ENCODE measurements around the gene ELF1. TPM values are rescaled to one million over a fixed set of nuclear protein-coding genes. Genes with fewer than 3 reads are reported as not detected.

ELF1 gene
- total and polyA plus RNA-seq, 2 of the 8 experiments (the other 6 are each of a cell fraction or from before 2014, with no cell fraction given) = 5.6 to 18.2 TPM

DNA sequence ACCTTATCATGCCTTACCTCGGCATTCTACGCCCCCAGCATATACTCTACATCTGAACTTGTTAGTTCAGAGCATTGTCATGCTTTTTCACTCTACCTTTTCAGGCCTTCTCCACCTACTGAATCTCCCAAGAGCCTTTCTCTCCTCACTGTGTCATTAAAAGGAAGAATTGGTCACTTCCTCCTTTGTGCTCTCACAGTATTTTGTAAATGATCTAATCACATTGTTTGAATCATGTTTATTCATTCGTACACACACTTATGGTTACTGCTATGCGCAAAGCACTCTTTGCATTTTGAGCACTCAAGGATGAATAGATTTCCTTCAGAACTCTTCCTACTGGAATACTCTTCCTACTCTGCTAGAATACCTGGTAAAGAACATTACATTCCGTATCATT is 15.8 kb upstream of the ELF1 start:
- DNase-seq (ENCODE audit: low read depth in 1 of 2, low spot score in 2 of 2) = no peak
- Histone ChIP-seq H3K79me1 (ENCODE audit: low read depth, low read length) (no peaks in the 10 kb centered on the region), H3K27me3 (replicated peaks in 1 of 4; ENCODE audit: control insufficient read depth in 3 of 4, extremely low read depth in 1 of 4, insufficient read depth in 3 of 4, low read length in 3 of 4) (no peaks in the 10 kb centered on the region), H3K36me3 (ENCODE audit: control insufficient read depth in 2 of 4, insufficient read depth in 4 of 4, low read length in 3 of 4) (no peaks in the 10 kb centered on the region), H2BK5ac (ENCODE audit: low read depth, low read length) (no peak overlapping the region), H3K9ac (replicated peaks in 1 of 4; ENCODE audit: extremely low read depth in 1 of 4, low read depth in 3 of 4, low read length in 3 of 4) (no peak overlapping the region), H2BK20ac (ENCODE audit: low read length) (no peak overlapping the region), H2BK15ac (ENCODE audit: low read length) (no peak overlapping the region), H3K27ac (ENCODE audit: low read depth, low read length) (no peak overlapping the region), H4K5ac (ENCODE audit: insufficient read length, low read depth, low read length) (no peak overlapping the region), H3K4me2 (ENCODE audit: insufficient read depth in 1 of 2, low read depth in 2 of 2, low read length in 2 of 2) (no peak overlapping the region), H3K9me3 (ENCODE audit: insufficient read depth in 2 of 2, low read depth in 1 of 2, low read length in 1 of 2) (no peaks in the 10 kb centered on the region), H4K91ac (replicated peaks; ENCODE audit: insufficient read length, low read length) (no peak overlapping the region), H4K8ac (ENCODE audit: extremely low read depth, insufficient read depth, low read length) (no peak overlapping the region), H3K4me3 (ENCODE audit: extremely low read depth in 1 of 4, insufficient read depth in 2 of 4, low read depth in 3 of 4, low read length in 4 of 4) (no peak overlapping the region), H3K18ac (ENCODE audit: extremely low read depth, low read length) (no peak overlapping the region), H2AK5ac (ENCODE audit: low read depth, low read length) (no peak overlapping the region), H3K23ac (ENCODE audit: insufficient read length) (no peak overlapping the region), H3K23me2 (ENCODE audit: low read depth, low read length) (no peaks in the 10 kb centered on the region), H2AFZ (ENCODE audit: low read length) (no peak overlapping the region), H3K4ac (replicated peaks; ENCODE audit: insufficient read length, low read depth, low read length) (no peak overlapping the region), H2BK120ac (replicated peaks; ENCODE audit: low read depth, low read length) (no peak overlapping the region), H3K4me1 (replicated peaks in 1 of 4; ENCODE audit: control insufficient read depth in 3 of 4, insufficient read depth in 4 of 4, low read length in 3 of 4) (peaks cover 0 to 5% (median 0%) of the 10 kb centered on the region in 4 experiments; a peak in 1 of 7 replicates), H3K79me2 (ENCODE audit: control insufficient read depth in 1 of 2, insufficient read depth in 2 of 2, low read length in 2 of 2) (peaks cover 0 to 3% of the 10 kb centered on the region in 2 experiments; a peak in 1 of 4 replicates), H3K14ac (ENCODE audit: insufficient read length) (no peak overlapping the region), H3K56ac (replicated peaks; ENCODE audit: insufficient read length, low read depth, low read length) (no peak overlapping the region), H4K20me1 (replicated peaks in 1 of 2; ENCODE audit: control insufficient read depth in 1 of 2, insufficient read depth in 2 of 2, low read length in 2 of 2) (no peaks in the 10 kb centered on the region), H2BK12ac (ENCODE audit: low read depth, low read length) (no peak overlapping the region)
- ChIA-PET POLR2A (ENCODE audit: partially characterized antibody) (no interaction called here), CTCF (ENCODE audit: partially characterized antibody) (no interaction called here)
- FAIRE-seq = no peak
- WGBS, 2 experiments (ENCODE audit: extremely low coverage in 1 of 2, insufficient coverage in 1 of 2, insufficient read length in 1 of 2, insufficient replicate concordance in 2 of 2, low coverage in 1 of 2, low lambda C conversion rate in 2 of 2, missing lambda C conversion rate in 1 of 2) = 93% methylated on average over 5 of the region's 5 CpGs; no CpG with 5 or more reads in 1 of the 2 experiments
- TF ChIP-seq BACH1 (IDR thresholded peaks at IDR 0.05; ENCODE audit: low read length) (no peak), POLR2A (IDR thresholded peaks at IDR 0.05; ENCODE audit: control extremely low read depth in 1 of 2, low read depth in 2 of 2, low read length in 2 of 2) (no peak), SP2 (IDR thresholded peaks at IDR 0.05; ENCODE audit: low read length) (no peak), SRF (IDR thresholded peaks at IDR 0.05; ENCODE audit: low read depth, low read length) (no peak), RAD21 (IDR thresholded peaks at IDR 0.05 in 1 of 2, conservative IDR thresholded peaks at IDR 0.05 in 1 of 2; ENCODE audit: low read depth in 2 of 2, low read length in 2 of 2) (no peak), TAF1 (IDR thresholded peaks at IDR 0.05; ENCODE audit: low read depth, low read length) (no peak)
